H1 (cell line): ENCODE measurements around the gene SFRP2.

Experiments
- CBX5 ChIP-seq: fragments of 300-800, 300-1000 bp; sonication (generic); IDR thresholded peaks from 2 replicates; pipeline ENCODE4 v1.7.1; 2016; ENCODE audit warnings: antibody characterized with exemption, low read length, low read depth
- CEBPB ChIP-seq: IDR thresholded peaks from 2 replicates; pipeline ENCODE4 v1.6.1; 2012; ENCODE audit warnings: low read depth, low read length
- CHD1 ChIP-seq: IDR thresholded peaks from 2 replicates; pipeline ENCODE4 v1.6.1; 2012; ENCODE audit warnings: low read depth, low read length, improper control_type of control experiment
- CTCF ChIP-seq, 3 experiments: IDR thresholded peaks; 1 replicate in 2 of 3; 2 replicates in 1 of 3; pipeline versions ENCODE4 v1.5.1 to v1.6.1; 2011; ENCODE audit warnings: low read length in 3 of 3, mild to moderate bottlenecking in 3 of 3, inconsistent platforms in 2 of 3, low read depth in 1 of 3, moderate library complexity in 1 of 3; ENCODE audit not compliant: insufficient read depth in 1 of 3; ENCODE audit errors: control extremely low read depth in 1 of 3
- EP300 ChIP-seq, 2 experiments: IDR thresholded peaks; 1 replicate in 1 of 2; 2 replicates in 1 of 2; pipeline ENCODE4 v1.6.1; 2011 to 2012; ENCODE audit warnings: low read depth in 2 of 2, low read length in 2 of 2, mild to moderate bottlenecking in 2 of 2, borderline replicate concordance in 1 of 2, inconsistent platforms in 1 of 2, moderate library complexity in 1 of 2
- EZH2 ChIP-seq: fragments of 200-600 bp; sonication (generic); IDR thresholded peaks from 2 replicates; pipeline ENCODE4 v1.7.1; 2012; ENCODE audit warnings: low read depth, mild to moderate bottlenecking, moderate library complexity, low read length, inconsistent platforms; ENCODE audit not compliant: severe bottlenecking
- FOSL1 ChIP-seq: IDR thresholded peaks from 2 replicates; pipeline ENCODE4 v1.6.1; 2011; ENCODE audit warnings: mild to moderate bottlenecking, low read depth, low read length, moderate library complexity; ENCODE audit not compliant: insufficient read depth
- GABPA ChIP-seq: IDR thresholded peaks from 2 replicates; pipeline ENCODE4 v1.6.1; 2011; ENCODE audit warnings: mild to moderate bottlenecking, low read length, moderate library complexity, borderline replicate concordance; ENCODE audit not compliant: insufficient read depth
- JUND ChIP-seq: IDR thresholded peaks from 2 replicates; pipeline ENCODE4 v1.6.1; 2011; ENCODE audit warnings: mild to moderate bottlenecking, improper control_type of control experiment, low read length
- MAFK ChIP-seq: IDR thresholded peaks from 2 replicates; pipeline ENCODE4 v1.6.1; 2012; ENCODE audit warnings: low read depth, mild to moderate bottlenecking, improper control_type of control experiment, low read length
- POLR2A ChIP-seq, 2 experiments: IDR thresholded peaks; 1 replicate in 1 of 2; 2 replicates in 1 of 2; pipeline ENCODE4 v1.6.1; 2011; ENCODE audit warnings: low read depth in 2 of 2, low read length in 2 of 2, mild to moderate bottlenecking in 2 of 2; ENCODE audit errors: control extremely low read depth in 1 of 2
- SUZ12 ChIP-seq: fragments of 200-600 bp; sonication (generic); IDR thresholded peaks from 2 replicates; pipeline ENCODE4 v1.6.1; 2012; ENCODE audit warnings: mild to moderate bottlenecking, inconsistent platforms, low read length, moderate library complexity, mixed read lengths
- TEAD4 ChIP-seq: IDR thresholded peaks from 2 replicates; pipeline ENCODE4 v1.6.1; 2012; ENCODE audit warnings: low read depth, low read length, inconsistent platforms, mixed read lengths

GRCh38 chr4:153832720-153833287 is 43.9 kb upstream of the SFRP2 start:
- TF ChIP-seq EZH2 (no peak), POLR2A (IDR thresholded peaks at IDR 0.05; ENCODE audit: control extremely low read depth in 1 of 2, low read depth in 2 of 2, low read length in 2 of 2) (no peak), SUZ12 (no peak), JUND (no peak), TEAD4 (no peak), CHD1 (no peak), CTCF (IDR thresholded peaks at IDR 0.05; ENCODE audit: control extremely low read depth in 1 of 3, insufficient read depth in 1 of 3, low read depth in 1 of 3, low read length in 3 of 3) (no peak), CBX5 (no peak), EP300 (IDR thresholded peaks at IDR 0.05; ENCODE audit: borderline replicate concordance in 1 of 2, low read depth in 2 of 2, low read length in 2 of 2) (no peak), GABPA (no peak), MAFK (no peak), CEBPB (no peak), FOSL1 (no peak)
